Endodermal cell (in vitro differentiated cells): Measurements from ENCODE around the gene DDIT4. TPM values are rescaled to one million over a fixed set of nuclear protein-coding genes. Genes with fewer than 3 reads are reported as not detected.

Experiments
- DNase-seq: peaks from one replicate; pipeline ENCODE4 v3.0.0-alpha.2; 2017
- H3K27ac ChIP-seq: 2 replicates; pipeline ENCODE4 v1.5.1; 2013; ENCODE audit warnings: mild to moderate bottlenecking, low read depth, low read length, moderate library complexity
- H3K27me3 ChIP-seq: 2 replicates; pipeline ENCODE4 v1.6.1; 2013; ENCODE audit warnings: mild to moderate bottlenecking, low read length, moderate library complexity; ENCODE audit not compliant: insufficient read depth, control insufficient read depth, poor library complexity, severe bottlenecking
- H3K36me3 ChIP-seq: 2 replicates; pipeline ENCODE4 v1.7.0; 2013; ENCODE audit warnings: mild to moderate bottlenecking, low read length, moderate library complexity; ENCODE audit not compliant: control insufficient read depth, insufficient read depth
- H3K4me1 ChIP-seq: one replicate; pipeline ENCODE4 v1.7.0; 2013; ENCODE audit warnings: low read length; ENCODE audit not compliant: control insufficient read depth, insufficient read depth
- H3K4me3 ChIP-seq: 2 replicates; pipeline ENCODE4 v1.5.1; 2013; ENCODE audit warnings: mild to moderate bottlenecking, low read length, moderate library complexity
- H3K9ac ChIP-seq: 2 replicates; pipeline ENCODE4 v1.6.1; 2013; ENCODE audit warnings: mild to moderate bottlenecking, low read length, moderate library complexity; ENCODE audit not compliant: poor library complexity, severe bottlenecking; ENCODE audit errors: extremely low read depth
- H3K9me3 ChIP-seq: 2 replicates; pipeline ENCODE4 v1.6.1; 2013; ENCODE audit warnings: mild to moderate bottlenecking, low read length, moderate library complexity; ENCODE audit not compliant: control insufficient read depth
- H3K27ac Mint-ChIP-seq: 2 replicates; pipeline ENCODE4 v1.8.0; 2020; ENCODE audit warnings: mixed read lengths
- H3K27me3 Mint-ChIP-seq: 2 replicates; pipeline ENCODE4 v1.8.0; 2021; ENCODE audit warnings: mild to moderate bottlenecking, mixed read lengths; ENCODE audit not compliant: insufficient read depth
- H3K36me3 Mint-ChIP-seq: 2 replicates; pipeline ENCODE4 v1.8.0; 2020; ENCODE audit warnings: low read depth, mixed read lengths
- H3K4me1 Mint-ChIP-seq: 2 replicates; pipeline ENCODE4 v1.8.0; 2020; ENCODE audit warnings: mixed read lengths
- H3K4me3 Mint-ChIP-seq: 2 replicates; pipeline ENCODE4 v1.8.0; 2020; ENCODE audit warnings: mild to moderate bottlenecking, moderate library complexity, mixed read lengths
- H3K9me3 Mint-ChIP-seq: 2 replicates; pipeline ENCODE4 v1.8.0; 2020; ENCODE audit warnings: mild to moderate bottlenecking, mixed read lengths
- WGBS, 2 experiments: methylation state at CpG; one replicate each; pipeline versions ENCODE4 v1.1.5 to v1.1.7; 2013; ENCODE audit warnings: missing lambda C conversion rate in 2 of 2, mixed read lengths in 1 of 2; ENCODE audit not compliant: insufficient coverage in 1 of 2, insufficient read length in 1 of 2; 5-methylcytosine and 5-hydroxymethylcytosine counted together
- total RNA-seq, 2 donors: library from RNA; stranded (reverse); fragmentation: NEBNext Ultra II Directional in 1 of 2; extraction: Animal tissue kit (Norgen Biotek cat#: 25700) in 1 of 2; gene quantifications; 2 replicates in 1 of 2; 3 replicates in 1 of 2; pipeline ENCODE4 v1.2.1, GENCODE V29; 2021
- TF ChIP-seq, protein P1 (sequence below): fragments of 200-600 bp; sonication (generic); conservative IDR thresholded peaks from 2 replicates; pipeline ENCODE4 v1.5.0; 2021; ENCODE audit warnings: antibody characterized with exemption, mild to moderate bottlenecking

Gene DDIT4
- total RNA-seq, 2 donors from 2014 or later, result 20.5 to 30.2 TPM

GRCh38 chr10:72257051-72257892 is 16.5 kb upstream of the DDIT4 start:
- TF ChIP-seq, protein P1, sequence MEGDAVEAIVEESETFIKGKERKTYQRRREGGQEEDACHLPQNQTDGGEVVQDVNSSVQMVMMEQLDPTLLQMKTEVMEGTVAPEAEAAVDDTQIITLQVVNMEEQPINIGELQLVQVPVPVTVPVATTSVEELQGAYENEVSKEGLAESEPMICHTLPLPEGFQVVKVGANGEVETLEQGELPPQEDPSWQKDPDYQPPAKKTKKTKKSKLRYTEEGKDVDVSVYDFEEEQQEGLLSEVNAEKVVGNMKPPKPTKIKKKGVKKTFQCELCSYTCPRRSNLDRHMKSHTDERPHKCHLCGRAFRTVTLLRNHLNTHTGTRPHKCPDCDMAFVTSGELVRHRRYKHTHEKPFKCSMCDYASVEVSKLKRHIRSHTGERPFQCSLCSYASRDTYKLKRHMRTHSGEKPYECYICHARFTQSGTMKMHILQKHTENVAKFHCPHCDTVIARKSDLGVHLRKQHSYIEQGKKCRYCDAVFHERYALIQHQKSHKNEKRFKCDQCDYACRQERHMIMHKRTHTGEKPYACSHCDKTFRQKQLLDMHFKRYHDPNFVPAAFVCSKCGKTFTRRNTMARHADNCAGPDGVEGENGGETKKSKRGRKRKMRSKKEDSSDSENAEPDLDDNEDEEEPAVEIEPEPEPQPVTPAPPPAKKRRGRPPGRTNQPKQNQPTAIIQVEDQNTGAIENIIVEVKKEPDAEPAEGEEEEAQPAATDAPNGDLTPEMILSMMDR, result no peak
- 89 to 100% methylated on average over 5 to 7 of the region's 8 CpGs for WGBS, 2 experiments
- H3K27me3 Mint-ChIP-seq, result no peaks in the 10 kb centered on the region
- H3K4me3 Mint-ChIP-seq, result no peak overlapping the region
- Histone ChIP-seq H3K27me3 (no peaks in the 10 kb centered on the region), H3K36me3 (no peaks in the 10 kb centered on the region), H3K4me1 (peaks cover 11% of the 10 kb centered on the region), H3K9me3 (no peaks in the 10 kb centered on the region), H3K9ac (no peak overlapping the region), H3K27ac (no peak overlapping the region), H3K4me3 (no peak overlapping the region)
- H3K36me3 Mint-ChIP-seq, result no peaks in the 10 kb centered on the region
- H3K4me1 Mint-ChIP-seq, result peaks cover 52% of the 10 kb centered on the region
- DNase-seq, result no peak
- H3K27ac Mint-ChIP-seq, result peak overlapping the region; percentile 7
- H3K9me3 Mint-ChIP-seq, result no peaks in the 10 kb centered on the region

- H3K9me3 Mint-ChIP-seq, result no peaks in the 10 kb centered on the region
- Histone ChIP-seq H3K4me3 (no peak overlapping the region), H3K36me3 (no peaks in the 10 kb centered on the region), H3K4me1 (peaks cover 11% of the 10 kb centered on the region), H3K27me3 (no peaks in the 10 kb centered on the region), H3K9me3 (no peaks in the 10 kb centered on the region), H3K9ac (no peak overlapping the region), H3K27ac (no peak overlapping the region)
- WGBS, 2 experiments, result 91 to 94% methylated on average over 4 of the region's 4 CpGs
- peaks cover 48% of the 10 kb centered on the region for H3K4me1 Mint-ChIP-seq
- H3K36me3 Mint-ChIP-seq, result no peaks in the 10 kb centered on the region
- H3K27ac Mint-ChIP-seq, result no peak overlapping the region
- TF ChIP-seq, protein P1, result peak; percentile 50
- H3K27me3 Mint-ChIP-seq, result no peaks in the 10 kb centered on the region
- peak; percentile 72 for DNase-seq
- no peak overlapping the region for H3K4me3 Mint-ChIP-seq
Measured at GRCh38 chr10:72258617-72259016, 15.1 kb upstream of the DDIT4 start.

- peaks cover 49% of the 10 kb centered on the region for H3K4me1 Mint-ChIP-seq
- Histone ChIP-seq H3K27me3 (no peaks in the 10 kb centered on the region), H3K36me3 (no peaks in the 10 kb centered on the region), H3K9me3 (no peaks in the 10 kb centered on the region), H3K4me3 (no peak overlapping the region), H3K4me1 (peaks cover 11% of the 10 kb centered on the region), H3K9ac (no peak overlapping the region), H3K27ac (peak overlapping the region; percentile 88)
- no peak for DNase-seq
- no peak overlapping the region for H3K4me3 Mint-ChIP-seq
- peak overlapping the region; percentile 97 for H3K27ac Mint-ChIP-seq
- no peaks in the 10 kb centered on the region for H3K9me3 Mint-ChIP-seq
- H3K27me3 Mint-ChIP-seq, result no peaks in the 10 kb centered on the region
- TF ChIP-seq, protein P1, result no peak
- H3K36me3 Mint-ChIP-seq, result no peaks in the 10 kb centered on the region
- WGBS, 2 experiments, result 70 to 84% methylated on average over 3 to 5 of the region's 5 CpGs
Measured at GRCh38 chr10:72259491-72260238, 14.1 kb upstream of the DDIT4 start.
